PC-3 (cell line): Measurements from ENCODE around the gene GRK3. TPM values are rescaled to one million over a fixed set of nuclear protein-coding genes. Genes with fewer than 3 reads are reported as not detected.

Experiments
- ATAC-seq: fragments of 200-7000 bp; cut with Tn5 transposase; 2 replicates; pipeline ENCODE4 v1.9.1; 2020; ENCODE audit warnings: mild to moderate bottlenecking, moderate library complexity
- BruUV-seq: library from RNA; stranded (reverse); fragments of 400-500 nt; replicated peaks from 2 replicates; lab custom pipeline; 2021; lab: Mats Ljungman, UMichigan
- CTCF ChIA-PET: fragments of 300-600 bp; sonication (Branson Sonifier 250); formaldehyde crosslinking; loops from one replicate; lab custom pipeline; 2022; ENCODE audit warnings: antibody characterized with exemption; lab: Charles Lee
- POLR2A ChIA-PET: fragments of 300-600 bp; sonication (Branson Sonifier 250); formaldehyde crosslinking; loops from one replicate; lab custom pipeline; 2022; ENCODE audit warnings: antibody characterized with exemption; ENCODE audit not compliant: unreplicated experiment; lab: Charles Lee
- DNase-seq: peaks from one replicate; pipeline ENCODE4 v3.0.0-alpha.2; 2015
- H2AFZ ChIP-seq: fragments of 300-600 bp; sonication (generic); 2 replicates; pipeline ENCODE4 v1.6.0; 2016; ENCODE audit warnings: antibody characterized with exemption, low read length
- H3F3A ChIP-seq: fragments of 300-600 bp; sonication (generic); one replicate; pipeline ENCODE4 v1.6.0; 2017; ENCODE audit warnings: antibody characterized with exemption, low read length, control low read depth, mild to moderate bottlenecking; ENCODE audit not compliant: unreplicated experiment
- H3K27ac ChIP-seq: fragments of 300-600 bp; sonication (generic); 2 replicates; pipeline ENCODE4 v1.5.1; 2016; ENCODE audit warnings: mild to moderate bottlenecking, low read length
- H3K27me3 ChIP-seq: fragments of 300-600 bp; sonication (generic); 2 replicates; pipeline ENCODE4 v1.6.1; 2016; ENCODE audit warnings: low read length, mixed read lengths
- H3K36me3 ChIP-seq: fragments of 300-600 bp; sonication (generic); 2 replicates; pipeline ENCODE4 v1.6.1; 2016; ENCODE audit warnings: low read depth, mixed run types, low read length, mixed read lengths
- H3K4me1 ChIP-seq: fragments of 300-600 bp; sonication (generic); 2 replicates; pipeline ENCODE4 v1.5.1; 2016; ENCODE audit warnings: low read length; ENCODE audit not compliant: insufficient read depth
- H3K4me2 ChIP-seq: fragments of 300-600 bp; sonication (generic); 2 replicates; pipeline ENCODE4 v1.6.0; 2016; ENCODE audit warnings: low read length
- H3K4me3 ChIP-seq: fragments of 300-600 bp; sonication (generic); 2 replicates; pipeline ENCODE4 v1.5.1; 2016; ENCODE audit warnings: mild to moderate bottlenecking, low read length, mixed read lengths
- H3K79me2 ChIP-seq: fragments of 300-600 bp; sonication (generic); 2 replicates; pipeline ENCODE4 v1.6.1; 2017; ENCODE audit warnings: low read length, mixed read lengths
- H3K9ac ChIP-seq: fragments of 300-600 bp; sonication (generic); 2 replicates; pipeline ENCODE4 v1.6.0; 2016; ENCODE audit warnings: mild to moderate bottlenecking, low read length
- H3K9me2 ChIP-seq: fragments of 300-600 bp; sonication (generic); replicated peaks from 2 replicates; pipeline ENCODE4 v1.6.1; 2016; ENCODE audit warnings: mixed run types, low read length, mixed read lengths
- H3K9me3 ChIP-seq: fragments of 300-600 bp; sonication (generic); 2 replicates; pipeline ENCODE4 v1.6.1; 2016; ENCODE audit warnings: low read length, mixed read lengths
- H4K20me1 ChIP-seq: fragments of 300-600 bp; sonication (generic); 2 replicates; pipeline ENCODE4 v1.6.1; 2016; ENCODE audit warnings: low read length, mixed read lengths
- CTCF ChIP-seq: fragments of 300-600 bp; sonication (generic); conservative IDR thresholded peaks from 2 replicates; pipeline ENCODE4 v1.5.1; 2017; ENCODE audit warnings: antibody characterized with exemption, low read depth, mild to moderate bottlenecking, low read length
- EZH2 ChIP-seq: fragments of 300-600 bp; sonication (generic); IDR thresholded peaks from one replicate; pipeline ENCODE4 v1.6.1; 2017; ENCODE audit warnings: antibody characterized with exemption, mild to moderate bottlenecking, low read length; ENCODE audit not compliant: unreplicated experiment
- EZH2phosphoT487 ChIP-seq: fragments of 300-600 bp; sonication (generic); IDR thresholded peaks from 2 replicates; pipeline ENCODE4 v1.6.1; 2018; ENCODE audit warnings: mild to moderate bottlenecking, antibody characterized with exemption, low read length, borderline replicate concordance
- intact Hi-C: fragments of 100-400 bp; cut with micrococcal nuclease; formaldehyde crosslinking; loops from 2 replicates; pipeline ENCODE4 v1.9.0; 2023
- total RNA-seq: library from RNA; depleted of rRNA; stranded (reverse); fragments of >200 nt; gene quantifications from 2 replicates; pipeline ENCODE4 v1.2.3, GENCODE V29; 2014

Gene GRK3
- total RNA-seq, 1 experiment from 2014 or later, result under 0.01 TPM

DNA sequence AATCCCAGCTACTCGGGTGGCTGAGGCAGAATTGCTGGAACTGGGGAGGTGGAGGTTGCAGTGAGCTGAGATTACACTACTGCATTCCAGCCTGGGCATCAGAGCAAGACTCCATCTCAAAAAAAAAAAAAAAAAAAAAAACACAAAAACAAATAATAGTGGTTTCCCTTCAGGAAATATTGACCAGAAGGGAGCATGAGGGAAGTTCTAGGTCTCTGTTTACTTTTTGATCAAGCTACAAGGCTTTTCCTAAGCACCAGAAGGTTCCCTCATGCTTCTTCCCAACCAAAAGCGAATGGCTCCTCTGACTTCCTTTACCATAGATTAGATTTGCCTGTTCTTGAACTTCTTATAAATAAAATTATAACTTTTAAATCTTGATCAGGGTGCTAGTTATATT lies 195.8 kb downstream of the GRK3 start:
- Histone ChIP-seq H3F3A (no peaks in the 10 kb centered on the region), H3K9me2 (no peaks in the 10 kb centered on the region), H3K4me2 (no peak overlapping the region), H3K9me3 (no peaks in the 10 kb centered on the region), H3K27ac (no peak overlapping the region), H3K79me2 (no peaks in the 10 kb centered on the region), H2AFZ (no peak overlapping the region), H4K20me1 (no peaks in the 10 kb centered on the region), H3K27me3 (no peaks in the 10 kb centered on the region), H3K36me3 (no peaks in the 10 kb centered on the region), H3K4me3 (no peak overlapping the region), H3K4me1 (no peaks in the 10 kb centered on the region), H3K9ac (no peak overlapping the region)
- no peak for DNase-seq
- no peak for TF ChIP-seq EZH2
- TF ChIP-seq EZH2phosphoT487, result no peak
- TF ChIP-seq CTCF, result no peak
- POLR2A ChIA-PET, result no interaction called here
- CTCF ChIA-PET, result no interaction called here
- intact Hi-C loops, result no loop called here
- no TSS peak for BruUV-seq
- ATAC-seq, result no peak

DNA sequence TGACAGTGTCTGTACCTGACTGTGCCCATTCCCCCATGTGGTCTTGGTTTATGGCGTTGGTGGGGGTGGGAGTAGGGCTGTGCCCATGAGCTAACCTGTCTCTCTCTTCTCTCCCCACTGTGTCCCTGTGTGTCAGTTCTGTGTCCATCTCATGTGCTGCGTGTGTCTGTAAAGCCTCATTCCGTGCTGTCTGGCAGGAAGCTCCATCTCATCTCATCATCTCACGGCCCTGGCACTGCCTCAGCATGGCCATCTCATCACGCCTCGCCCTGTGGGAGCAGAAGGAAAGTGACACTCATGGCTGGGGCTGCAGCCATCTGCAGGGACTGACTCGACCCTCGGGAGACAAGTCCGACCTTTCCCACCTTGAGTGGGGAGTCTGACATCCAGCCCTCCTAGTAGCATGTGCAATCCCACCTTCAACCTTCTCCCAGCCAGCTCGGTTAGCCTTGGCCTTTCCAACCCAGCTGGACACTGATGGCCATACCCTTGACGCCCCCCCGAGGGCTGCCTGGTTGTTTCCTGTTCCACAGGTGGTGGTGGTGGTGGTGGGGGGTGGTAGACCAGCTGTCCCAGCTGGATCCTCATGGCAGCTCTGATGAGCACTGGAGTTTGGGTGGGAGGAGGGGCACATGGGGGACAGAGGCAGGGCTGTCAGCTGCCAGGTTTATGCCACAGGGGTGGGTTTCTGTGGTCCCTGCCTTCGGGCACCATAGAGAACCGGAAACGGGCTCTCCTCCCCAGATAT lies 196.5 kb downstream of the GRK3 start:
- Histone ChIP-seq H3K4me1 (no peaks in the 10 kb centered on the region), H3K9me3 (no peaks in the 10 kb centered on the region), H4K20me1 (no peaks in the 10 kb centered on the region), H3K36me3 (no peaks in the 10 kb centered on the region), H3K9me2 (no peaks in the 10 kb centered on the region), H3K9ac (no peak overlapping the region), H2AFZ (no peak overlapping the region), H3F3A (no peaks in the 10 kb centered on the region), H3K27ac (no peak overlapping the region), H3K79me2 (no peaks in the 10 kb centered on the region), H3K4me2 (no peak overlapping the region), H3K27me3 (no peaks in the 10 kb centered on the region), H3K4me3 (no peak overlapping the region)
- no peak for DNase-seq
- ATAC-seq, result no peak
- POLR2A ChIA-PET, result no interaction called here
- CTCF ChIA-PET, result no interaction called here
- intact Hi-C loops, result no loop called here
- TF ChIP-seq CTCF, result no peak
- TF ChIP-seq EZH2, result no peak
- no peak for TF ChIP-seq EZH2phosphoT487
- no TSS peak for BruUV-seq

- CTCF ChIA-PET, result no interaction called here
- Histone ChIP-seq H4K20me1 (no peaks in the 10 kb centered on the region), H2AFZ (no peak overlapping the region), H3K9me2 (no peaks in the 10 kb centered on the region), H3K27ac (no peak overlapping the region), H3K4me2 (no peak overlapping the region), H3K9ac (no peak overlapping the region), H3F3A (no peaks in the 10 kb centered on the region), H3K4me3 (no peak overlapping the region), H3K36me3 (no peaks in the 10 kb centered on the region), H3K4me1 (no peaks in the 10 kb centered on the region), H3K79me2 (no peaks in the 10 kb centered on the region), H3K27me3 (no peaks in the 10 kb centered on the region), H3K9me3 (no peaks in the 10 kb centered on the region)
- ATAC-seq (no peak), DNase-seq (no peak)
- POLR2A ChIA-PET, result no interaction called here
- intact Hi-C loops, result no loop called here
- no peak for TF ChIP-seq EZH2phosphoT487
- no peak for TF ChIP-seq CTCF
- TF ChIP-seq EZH2, result no peak
- no TSS peak for BruUV-seq
These were observed 197.7 kb downstream of the GRK3 start for GRCh38 chr22:25762147-25762546.
